H9 (cell line): ENCODE results near the gene BACH2. TPM values are rescaled to one million over a fixed set of nuclear protein-coding genes. Genes with fewer than 3 reads are reported as not detected.

Experiments
- DNase-seq: peaks from one replicate; pipeline ENCODE4 v3.0.0-alpha.2; 2017
- H2AFZ ChIP-seq: one replicate; pipeline ENCODE4 v1.6.1; 2013; ENCODE audit warnings: mild to moderate bottlenecking, low read length, control low read depth, moderate library complexity
- H2AK5ac ChIP-seq: 2 replicates; pipeline ENCODE4 v1.6.1; 2013; ENCODE audit warnings: low read length, control low read depth, mixed read lengths; ENCODE audit not compliant: insufficient read length
- H2BK120ac ChIP-seq: one replicate; pipeline ENCODE4 v1.6.1; 2013; ENCODE audit warnings: low read depth, mild to moderate bottlenecking, low read length, control low read depth, inconsistent platforms; ENCODE audit not compliant: poor library complexity, severe bottlenecking
- H2BK12ac ChIP-seq: 2 replicates; pipeline ENCODE4 v1.6.1; 2013; ENCODE audit warnings: low read length, control low read depth, mixed read lengths, low read depth; ENCODE audit not compliant: insufficient read length
- H2BK15ac ChIP-seq: 2 replicates; pipeline ENCODE4 v1.6.1; 2013; ENCODE audit warnings: low read depth, low read length, control low read depth
- H2BK20ac ChIP-seq: one replicate; pipeline ENCODE4 v1.6.1; 2013; ENCODE audit warnings: low read depth, mild to moderate bottlenecking, low read length, control low read depth, inconsistent platforms; ENCODE audit not compliant: poor library complexity, severe bottlenecking
- H2BK5ac ChIP-seq: 2 replicates; pipeline ENCODE4 v1.6.1; 2013; ENCODE audit warnings: low read length, control low read depth, mixed read lengths; ENCODE audit not compliant: insufficient read length
- H3K14ac ChIP-seq: 2 replicates; pipeline ENCODE4 v1.6.1; 2013; ENCODE audit warnings: low read length, control low read depth; ENCODE audit not compliant: insufficient read depth
- H3K18ac ChIP-seq: 2 replicates; pipeline ENCODE4 v1.6.1; 2013; ENCODE audit warnings: low read depth, mild to moderate bottlenecking, mixed read lengths, low read length, control low read depth; ENCODE audit not compliant: insufficient read length
- H3K23ac ChIP-seq: 2 replicates; pipeline ENCODE4 v1.6.1; 2013; ENCODE audit warnings: low read length, control low read depth, mixed read lengths, low read depth; ENCODE audit not compliant: insufficient read length
- H3K23me2 ChIP-seq: 2 replicates; pipeline ENCODE4 v1.6.1; 2013; ENCODE audit warnings: low read depth, mild to moderate bottlenecking, mixed read lengths, low read length, control low read depth; ENCODE audit not compliant: insufficient read length, poor library complexity, severe bottlenecking
- H3K27ac ChIP-seq: 2 replicates; pipeline ENCODE4 v1.5.1; 2013; ENCODE audit warnings: low read length, control low read depth, mixed read lengths, low read depth; ENCODE audit not compliant: insufficient read length
- H3K27me3 ChIP-seq: 2 replicates; pipeline ENCODE4 v1.6.1; 2013; ENCODE audit warnings: low read length, control low read depth, inconsistent platforms; ENCODE audit not compliant: insufficient read depth
- H3K4ac ChIP-seq: 2 replicates; pipeline ENCODE4 v1.6.1; 2013; ENCODE audit warnings: low read depth, mild to moderate bottlenecking, control low read depth, inconsistent platforms, low read length, moderate library complexity
- H3K4me1 ChIP-seq: 2 replicates; pipeline ENCODE4 v1.6.1; 2013; ENCODE audit warnings: low read length, control low read depth, inconsistent platforms; ENCODE audit not compliant: insufficient read depth
- H3K4me2 ChIP-seq: 2 replicates; pipeline ENCODE4 v1.6.1; 2013; ENCODE audit warnings: low read length, control low read depth, mixed read lengths; ENCODE audit not compliant: insufficient read length, insufficient read depth
- H3K56ac ChIP-seq: 2 replicates; pipeline ENCODE4 v1.6.1; 2013; ENCODE audit warnings: low read depth, mild to moderate bottlenecking, mixed read lengths, low read length, control low read depth; ENCODE audit not compliant: insufficient read length
- H3K79me1 ChIP-seq: 2 replicates; pipeline ENCODE4 v1.6.1; 2013; ENCODE audit warnings: low read depth, mild to moderate bottlenecking, moderate library complexity, low read length, control low read depth, inconsistent platforms; ENCODE audit not compliant: insufficient read depth, poor library complexity, severe bottlenecking
- H3K79me2 ChIP-seq: 2 replicates; pipeline ENCODE4 v1.6.1; 2013; ENCODE audit warnings: low read length, control low read depth, inconsistent platforms; ENCODE audit not compliant: insufficient read depth
- H3K9ac ChIP-seq: 2 replicates; pipeline ENCODE4 v1.6.1; 2013; ENCODE audit warnings: low read length, control low read depth, mixed read lengths; ENCODE audit not compliant: insufficient read length; ENCODE audit errors: extremely low read depth
- H3K9me3 ChIP-seq: one replicate; pipeline ENCODE4 v1.6.1; 2013; ENCODE audit warnings: low read depth, low read length, inconsistent platforms; ENCODE audit not compliant: control insufficient read depth
- H3T11ph ChIP-seq: one replicate; pipeline ENCODE4 v1.6.1; 2013; ENCODE audit warnings: mild to moderate bottlenecking, low read length, control low read depth, inconsistent platforms
- H4K20me1 ChIP-seq: one replicate; pipeline ENCODE4 v1.6.1; 2013; ENCODE audit not compliant: control insufficient read depth, insufficient read length, insufficient read depth
- H4K5ac ChIP-seq: 2 replicates; pipeline ENCODE4 v1.6.1; 2013; ENCODE audit warnings: low read depth, mild to moderate bottlenecking, mixed read lengths, low read length, control low read depth; ENCODE audit not compliant: insufficient read length
- H4K8ac ChIP-seq: replicated peaks from 2 replicates; pipeline ENCODE4 v1.6.1; 2013; ENCODE audit warnings: low read length, control low read depth, mixed read lengths, low read depth; ENCODE audit not compliant: insufficient read length
- H4K91ac ChIP-seq: 2 replicates; pipeline ENCODE4 v1.6.1; 2013; ENCODE audit warnings: low read depth, mild to moderate bottlenecking, moderate library complexity, mixed read lengths, low read length, control low read depth; ENCODE audit not compliant: insufficient read length
- H3K27ac Mint-ChIP-seq, 3 experiments: 2 replicates in 2 of 3; 3 replicates in 1 of 3; pipeline ENCODE4 v1.8.0; 2020 to 2021; ENCODE audit warnings: mixed read lengths in 3 of 3, mild to moderate bottlenecking in 1 of 3, moderate library complexity in 1 of 3
- H3K27me3 Mint-ChIP-seq: 2 replicates; pipeline ENCODE4 v1.8.0; 2021; ENCODE audit warnings: low read depth, mild to moderate bottlenecking, moderate library complexity, mixed read lengths
- H3K36me3 Mint-ChIP-seq, 3 experiments: 2 replicates in 2 of 3; 3 replicates in 1 of 3; pipeline ENCODE4 v1.8.0; 2020 to 2021; ENCODE audit warnings: low read depth in 3 of 3, mixed read lengths in 3 of 3; ENCODE audit not compliant: insufficient read depth in 1 of 3
- H3K4me1 Mint-ChIP-seq, 2 experiments: 2 replicates each; pipeline ENCODE4 v1.8.0; 2020; ENCODE audit warnings: mixed read lengths in 2 of 2
- H3K4me3 Mint-ChIP-seq, 2 experiments: 2 replicates in 1 of 2; 3 replicates in 1 of 2; pipeline ENCODE4 v1.8.0; 2020 to 2021; ENCODE audit warnings: mild to moderate bottlenecking in 2 of 2, mixed read lengths in 2 of 2, moderate library complexity in 1 of 2
- H3K9me3 Mint-ChIP-seq, 2 experiments: 2 replicates in 1 of 2; 3 replicates in 1 of 2; pipeline ENCODE4 v1.8.0; 2020; ENCODE audit warnings: mild to moderate bottlenecking in 2 of 2, mixed read lengths in 2 of 2, moderate library complexity in 1 of 2
- WGBS: extraction: QIAGEN DNeasy Blood & Tissue Kit; methylation state at CpG from one replicate; pipeline ENCODE4 v1.1.7; 2013; ENCODE audit warnings: missing lambda C conversion rate, low lambda C conversion rate, mixed read lengths; ENCODE audit not compliant: insufficient read length; ENCODE audit errors: extremely low coverage; 5-methylcytosine and 5-hydroxymethylcytosine counted together
- total RNA-seq: library from RNA; stranded (reverse); gene quantifications from 2 replicates; pipeline ENCODE4 v1.2.1, GENCODE V29; 2021
- TF ChIP-seq, protein P1 (sequence below): fragments of 200-600 bp; sonication (generic); conservative IDR thresholded peaks from 3 replicates; pipeline ENCODE4 v1.8.0; 2021; ENCODE audit warnings: antibody characterized with exemption, mild to moderate bottlenecking

BACH2 gene
- total RNA-seq, 1 experiment from 2014 or later = 2.0 TPM

DNA sequence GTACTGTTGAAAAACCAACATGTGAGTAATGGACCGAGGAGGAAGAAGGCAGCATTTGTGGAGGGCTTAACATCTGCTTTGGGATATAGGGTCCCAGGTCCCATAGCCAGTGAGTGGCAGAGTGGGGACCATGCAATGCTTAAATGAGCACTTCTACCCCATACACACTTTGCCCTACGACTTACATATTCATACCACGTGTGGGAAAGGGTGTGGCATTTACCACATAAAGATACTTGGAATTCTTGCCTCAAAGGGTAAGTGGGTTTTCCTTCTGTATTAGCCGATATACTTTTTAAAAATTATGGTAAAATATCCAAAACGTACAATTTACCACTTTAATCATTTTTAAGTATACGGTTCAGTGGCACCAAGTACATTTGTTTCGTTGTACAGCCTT is 199.3 kb downstream of the BACH2 start:
- TF ChIP-seq, protein P1, sequence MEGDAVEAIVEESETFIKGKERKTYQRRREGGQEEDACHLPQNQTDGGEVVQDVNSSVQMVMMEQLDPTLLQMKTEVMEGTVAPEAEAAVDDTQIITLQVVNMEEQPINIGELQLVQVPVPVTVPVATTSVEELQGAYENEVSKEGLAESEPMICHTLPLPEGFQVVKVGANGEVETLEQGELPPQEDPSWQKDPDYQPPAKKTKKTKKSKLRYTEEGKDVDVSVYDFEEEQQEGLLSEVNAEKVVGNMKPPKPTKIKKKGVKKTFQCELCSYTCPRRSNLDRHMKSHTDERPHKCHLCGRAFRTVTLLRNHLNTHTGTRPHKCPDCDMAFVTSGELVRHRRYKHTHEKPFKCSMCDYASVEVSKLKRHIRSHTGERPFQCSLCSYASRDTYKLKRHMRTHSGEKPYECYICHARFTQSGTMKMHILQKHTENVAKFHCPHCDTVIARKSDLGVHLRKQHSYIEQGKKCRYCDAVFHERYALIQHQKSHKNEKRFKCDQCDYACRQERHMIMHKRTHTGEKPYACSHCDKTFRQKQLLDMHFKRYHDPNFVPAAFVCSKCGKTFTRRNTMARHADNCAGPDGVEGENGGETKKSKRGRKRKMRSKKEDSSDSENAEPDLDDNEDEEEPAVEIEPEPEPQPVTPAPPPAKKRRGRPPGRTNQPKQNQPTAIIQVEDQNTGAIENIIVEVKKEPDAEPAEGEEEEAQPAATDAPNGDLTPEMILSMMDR = no peak
- H2BK20ac ChIP-seq = no peak overlapping the region
- H4K20me1 ChIP-seq = no peaks in the 10 kb centered on the region
- H3T11ph ChIP-seq = no peak overlapping the region
- no peaks in the 10 kb centered on the region for H3K23me2 ChIP-seq
- H2BK5ac ChIP-seq = no peak overlapping the region
- H2AK5ac ChIP-seq = no peak overlapping the region
- H3K56ac ChIP-seq = no peak overlapping the region
- WGBS = no CpG with 5 or more reads among the region's 7 CpGs
- no peak overlapping the region for H2BK15ac ChIP-seq
- no peak overlapping the region for H3K23ac ChIP-seq
- no peak overlapping the region for H3K4me2 ChIP-seq
- H3K14ac ChIP-seq = no peak overlapping the region
- H2BK12ac ChIP-seq = no peak overlapping the region
- H3K4me3 Mint-ChIP-seq = no peak overlapping the region
- H3K9ac ChIP-seq = no peak overlapping the region
- no peaks in the 10 kb centered on the region for H3K79me1 ChIP-seq
- DNase-seq = no peak
- H2AFZ ChIP-seq = no peak overlapping the region
- no peaks in the 10 kb centered on the region for H3K79me2 ChIP-seq
- H3K4ac ChIP-seq = no peak overlapping the region
- H3K9me3 ChIP-seq = no peaks in the 10 kb centered on the region
- H3K27ac ChIP-seq = no peak overlapping the region
- H3K18ac ChIP-seq = no peak overlapping the region
- peaks cover 0 to 3% of the 10 kb centered on the region in 2 experiments; a peak in 2 of 5 replicates for H3K9me3 Mint-ChIP-seq
- H4K91ac ChIP-seq = no peak overlapping the region
- H3K4me1 ChIP-seq = no peaks in the 10 kb centered on the region
- no peak overlapping the region for H4K5ac ChIP-seq
- H3K27me3 ChIP-seq = no peaks in the 10 kb centered on the region
- H2BK120ac ChIP-seq = no peak overlapping the region
- no peaks in the 10 kb centered on the region for H3K36me3 Mint-ChIP-seq
- H3K27ac Mint-ChIP-seq = no peak overlapping the region
- no peaks in the 10 kb centered on the region for H3K4me1 Mint-ChIP-seq
- no peak overlapping the region for H4K8ac ChIP-seq
- no peaks in the 10 kb centered on the region for H3K27me3 Mint-ChIP-seq
